ENCODE measurements around the gene LDLRAD4. TPM values are rescaled to one million over a fixed set of nuclear protein-coding genes. Genes with fewer than 3 reads are reported as not detected.

LDLRAD4 gene
- total RNA-seq, 1 donor from 2014 or later = 18.3 TPM

DNA sequence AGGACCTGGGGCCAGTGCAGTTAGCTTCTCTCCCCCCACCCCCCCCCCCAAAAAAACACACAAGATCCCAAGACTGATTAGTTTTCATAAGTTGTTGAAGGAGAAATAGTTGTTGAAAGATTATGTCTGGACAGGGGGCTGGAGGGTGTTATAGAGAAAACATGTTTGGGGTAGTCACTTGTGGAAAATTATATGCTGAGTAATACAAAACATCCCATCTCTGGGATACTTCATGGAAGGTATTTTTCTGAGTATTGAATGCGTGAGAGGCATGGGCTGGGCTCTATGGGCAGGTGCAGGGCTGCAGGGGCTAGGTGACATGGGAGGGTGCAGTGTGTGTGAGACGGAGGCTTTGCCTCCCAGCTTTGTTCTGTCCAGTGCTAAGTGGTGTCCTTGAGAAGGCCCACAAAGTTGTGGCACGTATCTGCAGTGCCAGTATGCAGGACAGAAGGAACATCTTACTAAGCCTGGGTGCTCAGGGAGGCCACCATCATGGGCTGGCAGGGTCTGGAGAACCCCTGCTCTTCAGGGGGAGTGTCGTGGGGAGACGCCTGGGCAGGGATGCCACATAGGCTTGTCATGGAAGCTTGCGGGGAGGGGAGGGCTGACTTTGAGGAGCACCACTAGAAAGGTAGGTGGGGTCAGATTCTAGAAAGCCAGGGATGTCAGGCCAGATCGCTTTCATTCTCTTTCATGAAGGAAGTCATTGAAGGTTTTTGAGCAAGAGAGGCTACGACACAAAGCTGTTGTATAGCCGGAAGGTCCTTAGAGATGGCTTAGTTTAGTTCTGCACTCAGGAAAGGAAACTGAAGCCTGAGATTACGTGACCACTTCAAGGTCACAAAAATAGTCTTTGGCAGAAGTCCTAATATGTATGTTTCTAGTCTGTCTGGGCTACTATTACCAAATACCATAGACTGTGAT lies 232.0 kb downstream of the LDLRAD4 start:
- Histone ChIP-seq H3K9ac (ENCODE audit: low read depth in 1 of 3, low read length in 3 of 3) (no peak overlapping the region), H3K27me3 (ENCODE audit: control insufficient read depth in 3 of 3, insufficient read depth in 3 of 3, low read length in 3 of 3) (no peaks in the 10 kb centered on the region), H3K4me1 (ENCODE audit: control insufficient read depth in 3 of 3, insufficient read depth in 3 of 3, low read length in 3 of 3) (peaks cover 27 to 61% (median 52%) of the 10 kb centered on the region in 3 donors), H3K36me3 (ENCODE audit: control insufficient read depth in 3 of 3, insufficient read depth in 3 of 3, low read length in 3 of 3) (peaks cover 0 to 2% (median 0%) of the 10 kb centered on the region in 3 donors), H3K9me3 (ENCODE audit: control insufficient read depth in 3 of 3, low read length in 3 of 3) (no peaks in the 10 kb centered on the region), H3K4me3 (ENCODE audit: low read length in 3 of 3) (no peak overlapping the region), H3K27ac (ENCODE audit: low read depth, low read length) (no peak overlapping the region)

DNA sequence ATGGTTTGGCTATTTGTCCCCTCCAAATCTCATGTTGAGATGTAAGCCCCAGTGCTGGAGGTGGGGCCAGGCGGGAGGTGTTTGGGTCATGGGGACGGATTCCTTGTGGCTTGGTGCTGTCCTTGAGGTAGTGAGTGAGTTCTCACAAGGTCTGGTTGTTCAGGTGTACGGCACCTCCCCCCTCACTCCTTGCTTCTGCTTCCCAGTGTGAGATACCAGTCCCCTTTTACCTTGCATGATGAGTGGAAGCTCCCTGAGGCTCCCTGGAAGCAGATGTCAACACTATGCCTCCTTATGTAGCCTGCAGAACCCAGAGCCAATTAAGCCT lies 232.6 kb downstream of the LDLRAD4 start:
- H3K4me1 ChIP-seq (ENCODE audit: control insufficient read depth in 3 of 3, insufficient read depth in 3 of 3, low read length in 3 of 3) = peaks cover 27 to 66% (median 58%) of the 10 kb centered on the region in 3 donors
- H3K27ac ChIP-seq (ENCODE audit: low read depth, low read length) = no peak overlapping the region

DNA sequence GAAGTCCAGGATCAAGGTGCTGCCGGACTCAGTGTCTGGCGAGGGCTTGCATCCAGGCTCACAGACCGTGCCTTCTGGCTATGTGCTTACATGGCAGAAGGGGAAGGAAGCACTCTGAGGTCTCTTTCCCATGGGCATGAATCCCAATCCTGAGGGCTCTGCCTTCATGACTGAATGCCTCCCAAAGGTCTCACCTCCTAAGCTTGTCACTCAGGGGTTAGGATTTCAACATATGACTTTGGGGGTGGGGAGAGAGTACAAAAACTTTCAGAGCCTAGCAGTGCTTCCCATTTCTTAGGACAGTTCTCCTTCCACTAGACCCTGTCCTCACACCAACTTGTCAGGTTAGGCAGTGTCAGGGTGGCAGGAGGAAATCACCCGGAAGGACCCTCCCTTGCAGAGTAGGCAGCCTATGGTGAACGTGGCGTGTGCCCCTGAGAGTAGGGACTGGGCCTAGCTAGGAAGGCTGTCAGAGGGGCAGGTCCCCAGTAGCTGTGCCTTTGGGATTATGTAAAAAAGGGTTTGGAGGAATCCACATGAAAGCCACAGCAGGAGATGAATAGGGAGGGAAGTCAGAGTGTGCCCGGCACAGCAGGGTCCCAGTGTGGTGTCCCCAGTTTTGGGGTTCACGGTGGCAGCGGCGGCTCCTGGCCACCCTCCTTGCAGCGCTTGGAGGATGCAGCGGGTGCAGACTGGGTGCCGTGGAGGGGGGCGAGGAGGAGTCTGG lies 233.3 kb downstream of the LDLRAD4 start:
- H3K4me1 ChIP-seq (ENCODE audit: control insufficient read depth in 3 of 3, insufficient read depth in 3 of 3, low read length in 3 of 3) = peaks cover 27 to 68% (median 59%) of the 10 kb centered on the region in 3 donors
- no peaks in the 10 kb centered on the region for H3K9me3 ChIP-seq (ENCODE audit: control insufficient read depth in 3 of 3, low read length in 3 of 3)
- no peaks in the 10 kb centered on the region for H3K27me3 ChIP-seq (ENCODE audit: control insufficient read depth in 3 of 3, insufficient read depth in 3 of 3, low read length in 3 of 3)
- peaks cover 0 to 2% (median 0%) of the 10 kb centered on the region in 3 donors for H3K36me3 ChIP-seq (ENCODE audit: control insufficient read depth in 3 of 3, insufficient read depth in 3 of 3, low read length in 3 of 3)
- H3K9ac ChIP-seq (ENCODE audit: low read depth in 1 of 3, low read length in 3 of 3) = peak overlapping the region in 1 of 3 donors; percentile 47
- H3K4me3 ChIP-seq (ENCODE audit: low read length in 3 of 3) = no peak overlapping the region
- H3K27ac ChIP-seq (ENCODE audit: low read depth, low read length) = no peak overlapping the region

More for the DNA sequence above, 232.6 kb downstream of the LDLRAD4 start:
- peaks cover 0 to 2% (median 0%) of the 10 kb centered on the region in 3 donors for H3K36me3 ChIP-seq (ENCODE audit: control insufficient read depth in 3 of 3, insufficient read depth in 3 of 3, low read length in 3 of 3)
- no peaks in the 10 kb centered on the region for H3K9me3 ChIP-seq (ENCODE audit: control insufficient read depth in 3 of 3, low read length in 3 of 3)
- no peaks in the 10 kb centered on the region for H3K27me3 ChIP-seq (ENCODE audit: control insufficient read depth in 3 of 3, insufficient read depth in 3 of 3, low read length in 3 of 3)
- no peak overlapping the region for H3K9ac ChIP-seq (ENCODE audit: low read depth in 1 of 3, low read length in 3 of 3)
- peak overlapping the region in 1 of 3 donors; percentile 36 for H3K4me3 ChIP-seq (ENCODE audit: low read length in 3 of 3)

DNA sequence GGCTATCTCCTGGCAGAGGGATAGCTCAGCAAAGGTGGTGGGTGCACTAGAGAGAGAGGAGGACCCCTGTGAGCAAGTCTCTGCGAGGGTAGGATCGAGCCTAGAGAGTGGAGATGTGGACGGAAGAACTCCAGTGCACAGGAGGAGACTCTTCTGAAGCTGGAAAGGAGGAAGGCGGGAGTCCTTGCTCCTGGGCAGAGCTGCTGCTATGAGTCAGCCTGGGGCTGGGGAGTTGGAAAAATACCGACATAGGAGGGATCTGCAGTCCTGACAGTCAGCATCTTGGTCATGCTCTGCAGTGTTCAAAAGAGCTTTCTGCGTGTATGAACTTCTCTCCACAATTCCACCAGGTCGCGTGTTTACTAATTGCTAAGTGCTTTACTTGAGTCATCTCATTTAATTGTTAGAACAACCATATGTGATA lies 233.8 kb downstream of the LDLRAD4 start:
- H3K9ac ChIP-seq (ENCODE audit: low read depth in 1 of 3, low read length in 3 of 3) = no peak overlapping the region
- H3K36me3 ChIP-seq (ENCODE audit: control insufficient read depth in 3 of 3, insufficient read depth in 3 of 3, low read length in 3 of 3) = peaks cover 0 to 2% (median 0%) of the 10 kb centered on the region in 3 donors
- H3K9me3 ChIP-seq (ENCODE audit: control insufficient read depth in 3 of 3, low read length in 3 of 3) = no peaks in the 10 kb centered on the region
- no peak overlapping the region for H3K4me3 ChIP-seq (ENCODE audit: low read length in 3 of 3)
- H3K4me1 ChIP-seq (ENCODE audit: control insufficient read depth in 3 of 3, insufficient read depth in 3 of 3, low read length in 3 of 3) = peaks cover 23 to 67% (median 57%) of the 10 kb centered on the region in 3 donors
- no peak overlapping the region for H3K27ac ChIP-seq (ENCODE audit: low read depth, low read length)
- no peaks in the 10 kb centered on the region for H3K27me3 ChIP-seq (ENCODE audit: control insufficient read depth in 3 of 3, insufficient read depth in 3 of 3, low read length in 3 of 3)

DNA sequence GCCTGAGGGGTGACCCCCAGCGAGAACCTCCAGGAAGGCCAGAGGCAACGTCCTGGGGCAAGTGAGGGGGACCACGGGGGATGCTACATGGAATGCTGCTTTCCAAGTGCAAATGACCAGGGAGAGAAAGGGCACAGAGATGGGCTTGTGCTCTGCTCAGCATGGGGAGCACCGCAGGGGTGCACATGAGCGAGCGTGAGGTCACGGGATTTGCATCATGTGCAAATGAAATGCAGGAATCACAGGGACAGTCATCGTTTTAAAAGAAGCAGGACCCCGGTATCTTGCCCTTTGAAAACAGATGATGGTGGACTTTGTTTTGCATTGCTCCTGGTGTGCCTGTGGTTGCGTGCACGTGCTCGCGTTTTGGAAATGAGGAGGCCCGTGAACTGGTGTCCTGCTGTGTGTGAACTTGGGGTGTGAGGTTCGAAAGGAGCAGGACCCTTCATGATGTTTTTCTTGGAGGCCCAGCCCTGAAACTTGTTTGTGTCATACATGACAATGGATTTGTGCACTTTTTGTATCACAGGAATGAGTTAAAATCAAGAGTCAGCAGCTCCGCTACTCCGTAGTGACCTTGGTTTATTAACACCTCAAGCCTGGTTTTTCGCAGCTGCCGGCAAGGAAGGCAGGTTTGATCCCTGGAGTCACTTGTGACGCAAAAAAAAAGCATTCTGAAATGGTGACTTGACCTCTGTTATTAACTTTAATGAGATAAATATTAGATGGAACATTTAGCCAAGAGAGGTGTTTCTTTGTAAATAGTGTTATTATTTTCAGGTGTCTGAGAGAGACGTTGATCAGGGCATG lies 234.5 kb downstream of the LDLRAD4 start:
- no peaks in the 10 kb centered on the region for H3K27me3 ChIP-seq (ENCODE audit: control insufficient read depth in 3 of 3, insufficient read depth in 3 of 3, low read length in 3 of 3)
- H3K27ac ChIP-seq (ENCODE audit: low read depth, low read length) = no peak overlapping the region
- H3K9ac ChIP-seq (ENCODE audit: low read depth in 1 of 3, low read length in 3 of 3) = no peak overlapping the region
- H3K9me3 ChIP-seq (ENCODE audit: control insufficient read depth in 3 of 3, low read length in 3 of 3) = no peaks in the 10 kb centered on the region
- peaks cover 17 to 60% (median 52%) of the 10 kb centered on the region in 3 donors for H3K4me1 ChIP-seq (ENCODE audit: control insufficient read depth in 3 of 3, insufficient read depth in 3 of 3, low read length in 3 of 3)
- H3K36me3 ChIP-seq (ENCODE audit: control insufficient read depth in 3 of 3, insufficient read depth in 3 of 3, low read length in 3 of 3) = peaks cover 0 to 2% (median 0%) of the 10 kb centered on the region in 3 donors
- no peak overlapping the region for H3K4me3 ChIP-seq (ENCODE audit: low read length in 3 of 3)

DNA sequence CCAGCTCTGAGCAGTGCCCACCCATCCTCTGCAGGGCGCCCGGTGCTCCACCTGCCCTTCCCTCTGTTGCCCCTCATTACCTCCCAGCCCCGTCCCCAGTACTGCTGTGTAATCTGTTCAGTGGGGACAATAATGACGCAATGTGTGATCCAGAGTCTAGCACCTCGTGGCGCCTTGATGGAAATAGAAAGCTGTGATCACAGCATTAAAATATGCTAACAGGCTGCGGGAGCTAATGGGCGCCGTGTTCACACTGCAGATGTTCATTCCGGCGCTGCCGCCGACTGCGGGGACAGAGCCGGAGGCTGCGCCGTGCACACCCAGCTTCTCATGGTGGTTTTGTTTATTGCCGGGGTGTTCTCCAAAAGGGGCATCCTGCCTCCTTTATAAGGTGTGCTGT lies 235.2 kb downstream of the LDLRAD4 start:
- Histone ChIP-seq H3K9ac (ENCODE audit: low read depth in 1 of 3, low read length in 3 of 3) (no peak overlapping the region), H3K4me3 (ENCODE audit: low read length in 3 of 3) (no peak overlapping the region), H3K9me3 (ENCODE audit: control insufficient read depth in 3 of 3, low read length in 3 of 3) (no peaks in the 10 kb centered on the region), H3K27me3 (ENCODE audit: control insufficient read depth in 3 of 3, insufficient read depth in 3 of 3, low read length in 3 of 3) (no peaks in the 10 kb centered on the region), H3K4me1 (ENCODE audit: control insufficient read depth in 3 of 3, insufficient read depth in 3 of 3, low read length in 3 of 3) (peaks cover 12 to 55% (median 45%) of the 10 kb centered on the region in 3 donors), H3K36me3 (ENCODE audit: control insufficient read depth in 3 of 3, insufficient read depth in 3 of 3, low read length in 3 of 3) (peaks cover 0 to 2% (median 0%) of the 10 kb centered on the region in 3 donors), H3K27ac (ENCODE audit: low read depth, low read length) (no peak overlapping the region)

DNA sequence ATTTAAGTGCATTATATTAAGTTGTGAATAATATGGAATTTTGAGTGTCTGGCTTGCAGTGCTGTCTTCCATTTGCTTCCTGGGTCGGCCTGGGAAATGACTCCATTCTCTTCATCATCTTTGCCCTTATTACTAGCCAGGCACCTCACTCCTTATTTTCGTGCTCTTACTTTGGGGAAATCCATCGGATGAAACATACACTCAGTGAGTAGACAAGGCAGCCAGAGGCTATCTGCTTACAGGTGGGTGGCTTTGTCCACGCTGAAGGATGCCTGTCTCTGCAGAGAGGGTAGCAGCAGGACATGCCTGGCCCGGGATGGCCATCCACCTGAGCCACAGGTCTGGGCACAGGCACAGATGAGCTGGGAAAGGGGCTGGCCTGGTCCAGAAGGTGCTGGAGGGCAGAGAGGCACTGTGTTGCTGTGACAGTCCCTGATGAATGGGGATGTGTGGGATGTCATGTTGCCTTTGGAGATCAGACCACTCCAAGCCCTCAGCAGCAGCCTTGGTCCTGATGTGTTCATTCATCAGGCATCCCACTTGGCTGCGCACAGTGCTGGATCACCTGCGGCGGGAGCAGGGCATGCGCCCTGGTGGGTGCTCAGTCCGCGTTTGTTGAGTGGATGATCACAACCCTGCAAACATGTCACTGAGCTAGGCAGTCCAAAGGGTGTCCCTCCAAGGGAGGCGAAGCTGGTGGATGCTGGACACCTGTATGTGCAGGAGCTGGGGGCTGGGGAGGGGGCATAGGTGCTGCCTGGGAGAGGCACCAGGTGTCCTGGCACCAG lies 236.0 kb downstream of the LDLRAD4 start:
- Histone ChIP-seq H3K4me1 (ENCODE audit: control insufficient read depth in 3 of 3, insufficient read depth in 3 of 3, low read length in 3 of 3) (peaks cover 12 to 54% (median 39%) of the 10 kb centered on the region in 3 donors), H3K27ac (ENCODE audit: low read depth, low read length) (no peak overlapping the region), H3K36me3 (ENCODE audit: control insufficient read depth in 3 of 3, insufficient read depth in 3 of 3, low read length in 3 of 3) (peaks cover 0 to 2% (median 0%) of the 10 kb centered on the region in 3 donors), H3K4me3 (ENCODE audit: low read length in 3 of 3) (no peak overlapping the region), H3K9ac (ENCODE audit: low read depth in 1 of 3, low read length in 3 of 3) (no peak overlapping the region), H3K27me3 (ENCODE audit: control insufficient read depth in 3 of 3, insufficient read depth in 3 of 3, low read length in 3 of 3) (no peaks in the 10 kb centered on the region), H3K9me3 (ENCODE audit: control insufficient read depth in 3 of 3, low read length in 3 of 3) (no peaks in the 10 kb centered on the region)

DNA sequence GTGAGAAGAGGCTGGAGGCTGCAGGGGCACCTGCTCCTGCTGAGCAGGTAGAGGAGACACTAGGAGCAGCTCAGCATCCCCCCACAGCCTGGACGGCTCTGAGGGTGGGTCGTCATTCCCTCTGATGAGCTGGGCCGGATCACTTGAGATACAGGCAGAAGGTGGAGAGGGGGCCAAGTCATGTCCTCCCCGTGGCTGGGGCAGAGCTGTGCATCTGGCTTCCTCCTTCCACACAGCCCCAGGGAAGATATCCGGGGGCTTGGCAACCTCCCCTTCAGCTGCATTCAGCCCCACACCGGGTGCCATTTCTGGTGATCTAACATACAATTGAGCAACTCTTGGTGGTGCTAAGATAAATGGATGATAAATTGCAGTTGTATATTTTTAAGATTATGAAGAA lies 236.9 kb downstream of the LDLRAD4 start:
- H3K9me3 ChIP-seq (ENCODE audit: control insufficient read depth in 3 of 3, low read length in 3 of 3) = no peaks in the 10 kb centered on the region
- H3K27ac ChIP-seq (ENCODE audit: low read depth, low read length) = no peak overlapping the region
- no peak overlapping the region for H3K4me3 ChIP-seq (ENCODE audit: low read length in 3 of 3)
- H3K9ac ChIP-seq (ENCODE audit: low read depth in 1 of 3, low read length in 3 of 3) = no peak overlapping the region
- H3K27me3 ChIP-seq (ENCODE audit: control insufficient read depth in 3 of 3, insufficient read depth in 3 of 3, low read length in 3 of 3) = no peaks in the 10 kb centered on the region
- H3K36me3 ChIP-seq (ENCODE audit: control insufficient read depth in 3 of 3, insufficient read depth in 3 of 3, low read length in 3 of 3) = peaks cover 0 to 2% (median 0%) of the 10 kb centered on the region in 3 donors
- peaks cover 12 to 47% (median 35%) of the 10 kb centered on the region in 3 donors for H3K4me1 ChIP-seq (ENCODE audit: control insufficient read depth in 3 of 3, insufficient read depth in 3 of 3, low read length in 3 of 3)

DNA sequence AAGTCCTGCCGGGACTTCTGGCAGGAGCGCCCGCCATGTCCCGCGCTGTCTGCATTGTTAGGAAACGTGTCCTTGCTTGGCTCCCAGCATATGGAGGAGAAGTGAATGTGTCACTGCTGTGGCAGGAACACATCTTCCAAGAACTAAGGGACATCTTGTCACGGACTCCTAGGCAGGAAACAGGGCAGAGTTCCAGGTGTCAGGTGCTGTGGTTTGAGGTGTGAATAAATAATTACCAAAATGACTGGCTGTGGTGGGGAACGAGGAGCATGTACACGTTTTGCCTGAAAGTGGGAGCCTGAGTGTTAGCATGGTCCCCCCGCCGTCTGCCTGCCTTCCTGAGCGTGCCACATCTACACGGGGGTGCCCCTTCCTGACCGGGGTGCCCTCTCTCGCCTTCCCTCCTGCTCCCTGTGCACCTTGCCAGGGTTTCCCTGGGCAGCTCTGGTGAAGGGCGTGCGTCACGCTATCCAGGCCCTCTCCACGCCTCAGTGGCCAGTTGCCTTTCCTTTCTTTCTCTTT lies 237.5 kb downstream of the LDLRAD4 start:
- H3K4me1 ChIP-seq (ENCODE audit: control insufficient read depth in 3 of 3, insufficient read depth in 3 of 3, low read length in 3 of 3) = peaks cover 12 to 42% (median 29%) of the 10 kb centered on the region in 3 donors
- H3K36me3 ChIP-seq (ENCODE audit: control insufficient read depth in 3 of 3, insufficient read depth in 3 of 3, low read length in 3 of 3) = peaks cover 0 to 2% (median 0%) of the 10 kb centered on the region in 3 donors
- no peaks in the 10 kb centered on the region for H3K27me3 ChIP-seq (ENCODE audit: control insufficient read depth in 3 of 3, insufficient read depth in 3 of 3, low read length in 3 of 3)
- H3K4me3 ChIP-seq (ENCODE audit: low read length in 3 of 3) = no peak overlapping the region
- no peak overlapping the region for H3K27ac ChIP-seq (ENCODE audit: low read depth, low read length)
- no peaks in the 10 kb centered on the region for H3K9me3 ChIP-seq (ENCODE audit: control insufficient read depth in 3 of 3, low read length in 3 of 3)
- no peak overlapping the region for H3K9ac ChIP-seq (ENCODE audit: low read depth in 1 of 3, low read length in 3 of 3)

All from skeletal muscle tissue (tissue), 4 donors.